Glutamatergic neuron (in vitro differentiated cells): ENCODE measurements around the gene CREB3L4. TPM values are rescaled to one million over a fixed set of nuclear protein-coding genes. Genes with fewer than 3 reads are reported as not detected.

Experiments used
- DNase-seq: peaks from one replicate; pipeline ENCODE4 v3.0.0; 2022
- H3K27ac Mint-ChIP-seq: one replicate; pipeline ENCODE4 v1.8.0; 2020; ENCODE audit warnings: mild to moderate bottlenecking, mixed read lengths, inconsistent platforms; ENCODE audit not compliant: unreplicated experiment
- H3K27me3 Mint-ChIP-seq: one replicate; pipeline ENCODE4 v1.8.0; 2020; ENCODE audit warnings: mild to moderate bottlenecking, moderate library complexity, mixed read lengths, inconsistent platforms; ENCODE audit not compliant: unreplicated experiment
- H3K36me3 Mint-ChIP-seq: one replicate; pipeline ENCODE4 v1.8.0; 2020; ENCODE audit warnings: mild to moderate bottlenecking, mixed read lengths, inconsistent platforms; ENCODE audit not compliant: unreplicated experiment
- H3K4me1 Mint-ChIP-seq: one replicate; pipeline ENCODE4 v1.8.0; 2020; ENCODE audit warnings: mild to moderate bottlenecking, low read depth, mixed read lengths, inconsistent platforms; ENCODE audit not compliant: unreplicated experiment
- H3K4me3 Mint-ChIP-seq: one replicate; pipeline ENCODE4 v1.8.0; 2020; ENCODE audit warnings: mild to moderate bottlenecking, mixed read lengths, inconsistent platforms; ENCODE audit not compliant: unreplicated experiment
- H3K9me3 Mint-ChIP-seq: one replicate; pipeline ENCODE4 v1.8.0; 2020; ENCODE audit warnings: mild to moderate bottlenecking, moderate library complexity, mixed read lengths, inconsistent platforms; ENCODE audit not compliant: unreplicated experiment
- CTCF ChIP-seq: fragments of 200-600 bp; sonication (generic); IDR thresholded peaks from one replicate; pipeline ENCODE4 v1.5.0; 2021; ENCODE audit not compliant: partially characterized antibody, unreplicated experiment
- total RNA-seq: library from RNA; stranded (reverse); fragmentation: NEBNext Ultra II Directional; extraction: Animal tissue kit (Norgen Biotek cat#: 25700); gene quantifications from one replicate; pipeline ENCODE4 v1.2.1, GENCODE V29; 2021; ENCODE audit not compliant: unreplicated experiment

The CREB3L4 gene
- total RNA-seq, 1 donor from 2014 or later, result 14.3 TPM

GRCh38 chr1:153970346-153970745 is 2.6 kb downstream of the CREB3L4 start:
- peaks cover 15% of the 10 kb centered on the region for H3K4me1 Mint-ChIP-seq
- no peak overlapping the region for H3K4me3 Mint-ChIP-seq
- DNase-seq, result no peak
- no peaks in the 10 kb centered on the region for H3K36me3 Mint-ChIP-seq
- H3K27me3 Mint-ChIP-seq, result peaks cover 13% of the 10 kb centered on the region
- H3K9me3 Mint-ChIP-seq, result peaks cover 9% of the 10 kb centered on the region
- no peak overlapping the region for H3K27ac Mint-ChIP-seq
- no peak for TF ChIP-seq CTCF

GRCh38 chr1:153973071-153973470 is 5.4 kb downstream of the CREB3L4 start:
- no peak overlapping the region for H3K4me3 Mint-ChIP-seq
- H3K27me3 Mint-ChIP-seq, result peaks cover 4% of the 10 kb centered on the region
- H3K4me1 Mint-ChIP-seq, result peaks cover 5% of the 10 kb centered on the region
- no peaks in the 10 kb centered on the region for H3K9me3 Mint-ChIP-seq
- no peaks in the 10 kb centered on the region for H3K36me3 Mint-ChIP-seq
- no peak for TF ChIP-seq CTCF
- DNase-seq, result no peak
- no peak overlapping the region for H3K27ac Mint-ChIP-seq

- no peak overlapping the region for H3K27ac Mint-ChIP-seq
- H3K4me1 Mint-ChIP-seq, result peaks cover 1% of the 10 kb centered on the region
- H3K4me3 Mint-ChIP-seq, result no peak overlapping the region
- no peaks in the 10 kb centered on the region for H3K9me3 Mint-ChIP-seq
- no peak for DNase-seq
- H3K27me3 Mint-ChIP-seq, result peaks cover 5% of the 10 kb centered on the region
- H3K36me3 Mint-ChIP-seq, result no peaks in the 10 kb centered on the region
- TF ChIP-seq CTCF, result no peak
These were observed 5.8 kb downstream of the CREB3L4 start for GRCh38 chr1:153973525-153973924.

GRCh38 chr1:153976819-153977249 is 9.1 kb downstream of the CREB3L4 start:
- no peaks in the 10 kb centered on the region for H3K4me1 Mint-ChIP-seq
- peak overlapping the region; percentile 86 for H3K27ac Mint-ChIP-seq
- DNase-seq, result no peak
- no peaks in the 10 kb centered on the region for H3K36me3 Mint-ChIP-seq
- H3K9me3 Mint-ChIP-seq, result no peaks in the 10 kb centered on the region
- TF ChIP-seq CTCF, result no peak
- H3K27me3 Mint-ChIP-seq, result peaks cover 5% of the 10 kb centered on the region
- peak overlapping the region; percentile 86 for H3K4me3 Mint-ChIP-seq

GRCh38 chr1:153977250-153978240 is 9.8 kb downstream of the CREB3L4 start, which contains the start of gene JTB:
TSS of gene JTB (minus strand) at chr1:153977674. CDS start at chr1:153977252, 422 bp downstream.
- H3K9me3 Mint-ChIP-seq, result no peaks in the 10 kb centered on the region
- peak within 1 kb of the TSS; percentile 96 for H3K4me3 Mint-ChIP-seq
- TF ChIP-seq CTCF, result no peak
- DNase-seq, result peak; percentile 89
- H3K27ac Mint-ChIP-seq, result peak within 1 kb of the TSS; percentile 96
- H3K27me3 Mint-ChIP-seq, result peaks cover 5% of the 10 kb centered on the region
- no peaks in the 10 kb centered on the region for H3K4me1 Mint-ChIP-seq
- H3K36me3 Mint-ChIP-seq, result no peaks in the 10 kb centered on the region
